Measurements from ENCODE around the gene SACM1L. TPM values are rescaled to one million over a fixed set of nuclear protein-coding genes. Genes with fewer than 3 reads are reported as not detected.
A peak's percentile ranks its signal among the peaks of the same experiment; 100 is the strongest.
"Not testable (repeated sequence)": the region's sequence is repeated elsewhere in the genome, so short reads cannot be mapped to it uniquely, and the experiment has no call there.

Gene SACM1L
- total RNA-seq, 1 experiment from 2014 or later: 20.5 TPM

DNA sequence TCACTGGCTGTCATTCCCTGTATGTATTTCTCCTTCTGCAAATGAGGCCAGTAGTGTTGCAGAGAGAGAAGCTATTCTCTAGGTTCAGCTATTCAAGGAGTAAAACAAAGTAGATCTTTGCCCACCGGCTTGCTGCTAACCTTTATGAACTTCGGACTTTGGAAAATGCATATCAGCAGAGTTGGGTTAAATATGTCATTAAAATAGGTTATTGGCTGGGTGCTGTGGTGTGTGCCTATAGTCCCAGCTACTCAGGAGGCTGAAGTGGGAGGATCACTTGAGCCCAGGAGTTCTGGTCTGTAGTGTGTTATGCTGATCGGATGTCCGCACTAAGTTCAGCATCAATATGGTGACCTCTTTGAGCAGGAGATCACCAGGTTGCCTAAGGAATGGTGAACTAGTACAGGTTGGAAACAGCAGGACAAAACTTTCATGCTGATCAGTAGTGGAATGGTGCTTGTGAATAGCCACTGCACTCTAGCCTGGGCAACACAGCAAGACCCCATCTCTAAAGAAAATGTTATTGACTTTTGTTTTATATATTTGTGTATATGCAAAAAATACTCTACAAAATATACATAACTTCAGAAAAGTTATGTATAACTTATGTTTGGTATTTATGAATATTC is 53.4 kb downstream of the SACM1L start:
- DNase-seq (ENCODE audit: low read depth): no peak

- DNase-seq (ENCODE audit: low read depth): no peak
Measured at GRCh38 chr3:45746165-45746776, 57.1 kb downstream of the SACM1L start.

DNA sequence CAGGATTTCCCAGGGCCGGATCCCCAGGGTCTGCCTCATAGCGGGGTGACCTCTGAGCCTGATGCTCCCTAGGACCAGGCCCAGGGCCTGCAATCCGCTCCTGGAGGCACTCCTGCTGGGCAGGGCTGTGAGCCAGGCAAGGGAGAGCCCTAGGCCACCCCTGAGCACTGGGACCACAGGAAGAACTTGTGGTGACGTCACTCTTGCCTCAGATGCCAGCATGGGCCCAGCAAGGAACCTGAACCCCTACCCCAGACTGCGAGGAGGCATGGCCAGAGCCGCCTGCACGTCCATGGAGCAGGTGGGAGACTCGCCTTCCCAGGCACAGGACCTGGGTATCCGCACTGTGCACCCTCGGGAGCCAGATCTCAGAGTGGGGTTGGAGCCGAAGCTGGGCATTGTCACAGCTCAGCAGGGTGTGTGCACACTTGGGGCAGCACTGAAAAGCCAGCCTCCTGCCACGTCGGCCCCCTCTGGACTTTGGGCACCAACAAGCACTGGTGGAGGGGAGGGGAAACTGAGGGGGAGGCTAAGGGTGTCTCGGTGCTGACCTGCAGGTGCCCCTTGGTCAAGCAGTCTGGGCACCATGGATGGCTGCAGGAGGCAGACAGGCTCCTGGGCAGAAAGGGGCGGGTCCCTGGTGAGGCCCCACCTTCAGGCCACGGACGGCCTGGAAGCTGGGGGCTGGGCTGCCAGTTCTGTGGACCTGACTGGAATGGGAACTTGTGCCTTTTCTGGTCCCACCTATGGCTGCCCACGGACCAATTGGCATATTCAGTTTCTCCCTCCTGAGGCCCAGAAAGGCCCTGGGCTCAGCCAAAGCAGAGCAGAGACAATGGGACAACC is 57.8 kb downstream of the SACM1L start:
- DNase-seq (ENCODE audit: low read depth): no peak

DNA sequence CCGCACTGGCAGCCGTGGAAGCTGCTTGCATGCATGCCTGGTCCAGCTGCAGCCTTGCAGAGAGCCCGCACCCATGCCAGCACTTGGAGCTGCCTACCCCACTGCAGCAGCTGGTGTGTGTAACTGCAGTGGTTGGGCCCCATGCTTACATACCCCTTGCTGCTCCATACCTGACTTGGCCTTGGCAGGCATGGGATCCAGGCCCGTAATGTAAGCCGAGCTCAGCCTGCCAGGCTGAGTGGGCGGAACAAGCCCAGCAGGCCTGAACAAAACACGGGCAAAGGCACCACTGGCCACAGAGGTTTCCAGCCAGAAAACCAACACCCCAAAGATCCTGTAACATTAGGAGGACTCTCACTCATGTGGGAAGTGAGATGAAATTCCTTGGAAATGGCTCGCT is 58.9 kb downstream of the SACM1L start:
- DNase-seq (ENCODE audit: low read depth): no peak

GRCh38 chr3:45749036-45749600 is 59.9 kb downstream of the SACM1L start:
- DNase-seq (ENCODE audit: low read depth): not testable (repeated sequence)

GRCh38 chr3:45749880-45750279 is 60.7 kb downstream of the SACM1L start:
- DNase-seq (ENCODE audit: low read depth): no peak

- no peak for DNase-seq (ENCODE audit: low read depth)
Measured at GRCh38 chr3:45751537-45752242, 62.5 kb downstream of the SACM1L start.

GRCh38 chr3:45753095-45753494 is 63.9 kb downstream of the SACM1L start:
- no peak for DNase-seq (ENCODE audit: low read depth)

- no peak for DNase-seq (ENCODE audit: low read depth)
Measured at GRCh38 chr3:45754461-45754860, 65.3 kb downstream of the SACM1L start.

GRCh38 chr3:45756055-45756454 is 66.9 kb downstream of the SACM1L start:
- DNase-seq (ENCODE audit: low read depth): no peak

- DNase-seq (ENCODE audit: low read depth): not testable (repeated sequence)
Measured at GRCh38 chr3:45757141-45757540, 67.9 kb downstream of the SACM1L start.

GRCh38 chr3:45758871-45759270 is 69.7 kb downstream of the SACM1L start:
- no peak for DNase-seq (ENCODE audit: low read depth)

GRCh38 chr3:45759851-45760250 is 70.7 kb downstream of the SACM1L start:
- DNase-seq (ENCODE audit: low read depth): no peak

GRCh38 chr3:45760878-45761711 is 71.9 kb downstream of the SACM1L start:
- peak; percentile 45 for DNase-seq (ENCODE audit: low read depth)

GRCh38 chr3:45761831-45762230 is 72.6 kb downstream of the SACM1L start:
- no peak for DNase-seq (ENCODE audit: low read depth)

- no peak for DNase-seq (ENCODE audit: low read depth)
Measured at GRCh38 chr3:45762647-45763302, 73.6 kb downstream of the SACM1L start.

GRCh38 chr3:45763303-45763675 is 74.1 kb downstream of the SACM1L start:
- DNase-seq (ENCODE audit: low read depth): no peak

GRCh38 chr3:45765266-45765851 is 76.2 kb downstream of the SACM1L start:
- DNase-seq (ENCODE audit: low read depth): no peak

- no peak for DNase-seq (ENCODE audit: low read depth)
Measured at GRCh38 chr3:45765958-45766357, 76.8 kb downstream of the SACM1L start.

DNA sequence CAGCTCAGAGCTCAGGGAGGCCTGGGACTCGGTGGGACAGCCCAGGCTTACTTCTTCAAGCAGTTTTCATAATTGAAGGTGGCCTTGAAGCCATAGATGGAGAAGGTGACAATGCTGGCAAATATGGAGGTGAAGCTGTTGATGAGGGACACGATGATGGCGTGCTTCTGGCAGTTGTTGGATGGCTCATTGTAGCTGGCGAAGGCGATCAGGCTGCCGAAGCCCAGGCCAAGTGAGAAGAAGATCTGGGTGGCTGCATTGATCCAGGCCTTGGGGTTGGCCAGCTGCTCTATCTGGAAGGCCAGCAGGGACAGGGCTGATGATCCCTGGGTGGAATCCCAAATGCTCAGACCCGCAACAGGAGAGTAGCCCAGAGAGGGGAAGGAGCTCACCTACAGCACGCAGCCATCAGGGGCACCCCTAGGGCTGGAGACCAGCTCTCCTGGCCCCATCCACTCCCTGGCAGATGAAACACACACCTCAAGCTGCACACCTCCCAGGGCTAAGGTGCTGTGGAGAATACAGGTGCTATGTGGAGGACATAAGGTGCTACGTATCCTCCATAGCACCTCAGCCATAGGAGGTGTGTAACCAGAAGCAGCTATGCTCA is 82.1 kb downstream of the SACM1L start:
- no peak for DNase-seq (ENCODE audit: low read depth)
